HG02938 (cell line): Measurements from ENCODE around the gene SCN1A.
A peak's percentile ranks its signal among the peaks of the same experiment; 100 is the strongest.
"Not testable (repeated sequence)": the region's sequence is repeated elsewhere in the genome, so short reads cannot be mapped to it uniquely, and the experiment has no call there.

Source experiments
- ATAC-seq: cut with Tn5 transposase; IDR thresholded peaks from one replicate; pipeline ENCODE4 v1.9.1; 2021; ENCODE audit warnings: mild to moderate bottlenecking, moderate library complexity; ENCODE audit not compliant: unreplicated experiment

Gene SCN1A

DNA sequence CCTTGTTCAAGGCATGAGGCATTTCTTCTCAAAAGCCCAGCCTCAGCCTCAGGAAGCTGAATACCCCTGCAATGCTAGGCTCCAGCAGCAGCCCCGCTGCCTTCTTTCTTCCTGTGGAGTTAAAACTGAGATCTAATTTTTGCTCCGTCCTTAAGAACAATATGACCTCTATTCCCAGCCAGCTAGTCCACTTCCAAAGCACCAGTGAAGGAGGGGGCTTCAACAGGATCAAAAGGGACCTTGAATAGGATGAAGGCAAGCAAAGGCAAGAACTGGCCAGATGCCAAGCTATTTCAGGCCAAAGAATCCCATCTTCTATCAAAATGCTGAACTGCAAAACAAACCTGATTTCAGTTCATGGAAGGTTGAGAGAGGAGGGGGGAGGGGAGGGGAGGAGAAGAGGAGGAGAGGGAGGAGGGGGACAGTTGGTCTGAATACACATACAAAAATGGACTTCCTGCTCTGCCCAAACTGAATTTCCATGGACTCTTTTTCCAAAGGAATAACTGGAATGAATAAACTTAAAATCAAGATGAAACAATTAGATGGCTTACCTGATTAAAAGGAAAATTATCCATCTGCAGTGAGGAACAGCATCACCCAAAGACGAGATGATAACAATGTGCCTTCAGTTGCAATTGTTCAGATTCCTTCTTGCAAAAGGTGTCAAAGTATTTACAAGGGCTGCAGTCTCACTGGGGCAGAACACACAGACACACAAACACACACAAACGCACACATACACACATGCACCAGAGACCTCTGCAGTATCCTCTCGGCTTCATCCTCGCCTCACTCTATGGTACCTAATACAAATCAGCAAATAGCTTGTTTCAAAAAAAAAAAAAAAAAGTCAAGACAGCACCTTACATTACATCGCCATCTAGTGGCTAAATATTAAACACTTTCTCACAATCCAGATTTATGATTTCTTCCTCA is at the start of gene SCN1A:
SCN1A (minus strand) TSS at position 804 of the 939 bp plus-strand sequence. CDS start 54,399 bp downstream, outside the sequence.
- ATAC-seq, result peak; percentile 54

DNA sequence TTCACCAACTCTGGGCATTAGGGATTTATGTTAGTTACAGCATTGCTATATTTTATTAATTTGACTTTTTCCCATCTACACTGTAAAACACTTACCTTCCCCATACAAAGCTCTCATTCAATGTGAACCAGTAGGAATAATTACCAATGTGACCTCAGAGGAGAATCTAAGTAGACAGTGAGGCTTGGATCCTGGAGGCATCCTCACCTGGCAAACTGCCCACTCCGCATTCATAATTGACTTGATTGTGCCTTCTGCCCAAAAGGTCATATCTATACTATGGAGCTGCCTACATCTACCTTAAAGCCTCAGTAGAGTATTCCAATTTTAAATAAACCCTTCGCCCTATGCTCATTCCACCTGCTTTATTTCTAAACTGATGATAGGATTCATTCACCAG is 45.4 kb upstream of the SCN1A start:
- no peak for ATAC-seq

DNA sequence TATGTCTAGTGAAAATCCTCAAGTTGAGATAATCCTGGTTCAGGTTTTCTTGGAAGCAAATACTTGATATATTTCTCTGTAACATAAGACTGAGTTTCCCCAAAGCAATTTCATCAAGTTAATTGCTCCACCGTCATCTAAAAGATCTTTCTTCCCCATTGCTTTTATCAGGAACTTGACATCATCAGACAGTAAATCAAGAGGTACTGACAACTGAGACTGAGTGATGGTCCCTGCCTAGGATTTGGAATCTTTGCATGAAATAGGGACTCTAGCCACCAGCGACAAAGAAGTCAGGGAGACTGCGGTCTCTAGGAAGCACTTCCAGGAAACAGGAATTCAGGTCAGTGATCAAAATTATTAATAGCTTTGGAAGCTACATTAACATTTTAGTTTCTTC is 43.4 kb upstream of the SCN1A start:
- ATAC-seq, result no peak

DNA sequence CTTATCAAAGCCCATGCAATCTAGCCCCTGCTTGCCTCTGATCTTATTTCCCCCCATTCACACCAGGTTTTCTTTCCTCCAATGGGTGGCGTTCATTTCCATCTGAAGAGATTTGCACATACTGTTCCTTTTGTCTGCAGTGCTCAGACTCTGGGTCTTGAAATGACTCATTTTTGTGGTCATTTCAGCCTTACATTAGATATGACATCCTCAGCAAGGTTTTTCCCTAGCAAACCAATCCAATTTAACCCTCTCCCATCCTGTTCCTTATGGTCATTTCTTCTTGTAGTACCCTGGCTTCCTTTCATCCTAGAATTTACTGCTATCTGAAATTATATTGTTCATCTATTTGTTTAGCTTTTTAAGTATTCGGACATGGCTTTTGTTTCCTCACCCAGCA is 42.5 kb upstream of the SCN1A start:
- ATAC-seq, result peak; percentile 59

DNA sequence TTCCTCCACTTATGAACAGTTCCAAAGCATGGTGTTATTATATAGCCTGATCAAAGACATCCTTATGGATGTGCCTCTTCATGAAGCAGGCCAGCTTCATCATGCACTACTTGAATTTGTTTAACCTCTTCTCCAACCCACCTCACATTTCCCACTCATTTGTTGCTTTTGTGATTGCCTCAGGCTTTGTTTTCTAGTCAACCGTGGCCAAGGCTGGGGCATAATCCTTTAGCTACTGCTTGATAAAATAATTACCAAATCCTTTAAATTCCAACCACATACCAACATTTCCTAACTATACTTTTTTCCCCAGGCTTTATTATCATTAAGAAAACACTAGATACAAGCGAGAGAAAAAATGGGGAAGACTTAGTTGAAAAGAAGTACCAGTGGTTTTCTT is 39.6 kb upstream of the SCN1A start:
- ATAC-seq, result no peak

DNA sequence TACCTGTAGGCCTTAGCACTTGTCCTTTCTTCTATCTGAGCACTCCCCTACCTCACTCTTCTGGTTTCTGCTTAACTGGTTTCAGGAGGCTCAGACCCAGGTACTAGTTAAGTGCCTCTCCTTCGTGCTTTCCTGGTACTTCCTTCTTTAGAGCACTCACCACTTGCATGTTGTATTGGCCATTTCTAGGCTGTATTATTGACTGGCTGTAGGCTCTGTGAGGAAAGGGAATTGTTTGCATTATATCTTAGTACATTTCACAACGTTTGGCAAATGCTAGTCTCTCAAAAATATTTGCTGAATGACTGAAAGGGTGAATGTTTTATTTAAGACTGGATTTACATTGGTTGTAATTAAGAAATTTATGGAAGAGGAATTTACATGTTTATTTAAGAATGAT is 36.0 kb upstream of the SCN1A start:
- ATAC-seq, result no peak

DNA sequence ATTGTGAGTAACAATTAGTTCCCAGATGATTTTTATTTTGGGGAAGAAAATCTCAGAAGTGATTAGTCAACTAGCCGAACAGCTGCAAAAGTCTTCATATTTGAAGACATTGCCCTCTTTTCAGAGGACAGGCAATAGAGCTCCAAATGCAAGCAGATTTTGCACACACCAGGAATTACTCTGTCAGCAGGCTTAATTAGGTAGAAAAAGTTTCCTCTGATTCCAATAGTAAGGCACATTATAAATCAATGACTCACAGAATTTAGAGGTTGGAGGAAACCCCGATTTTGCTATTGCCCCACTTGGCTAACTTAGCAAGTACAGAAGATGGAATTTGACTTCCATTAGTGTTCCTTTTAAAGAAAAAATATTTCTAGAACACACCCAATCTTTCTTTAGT is 30.7 kb upstream of the SCN1A start:
- no peak for ATAC-seq

DNA sequence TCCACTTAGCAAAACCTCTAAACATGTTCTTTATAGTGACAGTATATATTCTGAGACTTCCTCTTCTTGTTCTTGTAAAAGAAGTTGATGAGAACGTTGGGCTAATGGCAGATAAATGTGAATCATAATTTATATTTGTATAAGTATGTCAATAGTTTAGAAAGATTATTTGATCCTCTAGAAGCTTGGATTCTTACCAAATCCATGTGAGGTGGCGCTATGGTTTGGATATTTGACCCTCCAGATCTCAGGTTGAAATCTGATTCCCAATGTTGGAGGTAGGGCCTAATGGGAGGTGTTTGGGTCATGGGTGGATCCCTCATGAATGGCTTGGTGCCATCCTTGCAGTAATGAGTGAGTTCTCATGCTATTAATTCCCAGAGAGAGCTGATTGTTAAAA is 29.8 kb upstream of the SCN1A start:
- ATAC-seq, result no peak

DNA sequence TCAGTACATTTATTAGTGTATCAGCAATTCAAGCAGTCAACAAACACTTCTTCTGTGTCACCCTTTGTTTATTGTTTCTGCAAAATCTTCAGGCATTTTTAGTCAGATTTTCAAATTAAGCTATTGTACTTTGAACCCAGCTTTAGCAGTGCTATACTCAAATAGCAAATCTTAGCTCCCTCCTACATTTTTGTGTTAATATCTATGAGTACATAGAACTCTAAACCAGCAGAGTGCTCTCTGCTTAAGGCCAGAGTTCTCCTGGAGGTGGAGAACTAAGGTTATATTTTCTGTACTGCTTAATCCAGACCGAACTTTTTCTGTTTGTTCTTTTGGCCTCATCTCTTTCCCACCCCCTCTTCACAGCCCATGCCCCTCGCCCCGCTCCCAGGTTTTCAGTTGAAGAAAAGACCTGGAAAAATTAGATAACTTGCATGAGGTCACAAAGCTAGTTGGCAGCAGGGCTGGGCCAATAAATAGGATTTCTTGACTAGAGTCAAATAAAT is 29.2 kb upstream of the SCN1A start:
- ATAC-seq, result no peak

DNA sequence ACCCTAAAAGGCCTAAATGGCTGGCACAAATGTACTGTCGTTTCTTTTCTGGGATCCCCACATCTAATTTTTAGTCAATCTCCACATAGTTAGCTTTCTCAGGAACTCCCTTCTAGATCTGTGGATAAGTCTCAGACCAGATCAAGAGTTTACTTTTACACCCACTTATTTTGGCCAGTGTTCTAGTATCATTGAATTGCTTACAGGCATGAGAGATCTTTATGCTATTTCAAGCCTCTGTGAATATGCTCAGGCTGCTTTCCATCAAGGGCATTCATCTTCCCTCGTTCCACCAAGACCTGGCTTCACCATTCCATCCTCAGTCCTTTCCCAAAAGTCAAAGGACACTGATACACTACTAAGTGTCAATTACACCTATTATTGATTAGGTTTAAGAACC is 27.8 kb upstream of the SCN1A start:
- ATAC-seq, result no peak

DNA sequence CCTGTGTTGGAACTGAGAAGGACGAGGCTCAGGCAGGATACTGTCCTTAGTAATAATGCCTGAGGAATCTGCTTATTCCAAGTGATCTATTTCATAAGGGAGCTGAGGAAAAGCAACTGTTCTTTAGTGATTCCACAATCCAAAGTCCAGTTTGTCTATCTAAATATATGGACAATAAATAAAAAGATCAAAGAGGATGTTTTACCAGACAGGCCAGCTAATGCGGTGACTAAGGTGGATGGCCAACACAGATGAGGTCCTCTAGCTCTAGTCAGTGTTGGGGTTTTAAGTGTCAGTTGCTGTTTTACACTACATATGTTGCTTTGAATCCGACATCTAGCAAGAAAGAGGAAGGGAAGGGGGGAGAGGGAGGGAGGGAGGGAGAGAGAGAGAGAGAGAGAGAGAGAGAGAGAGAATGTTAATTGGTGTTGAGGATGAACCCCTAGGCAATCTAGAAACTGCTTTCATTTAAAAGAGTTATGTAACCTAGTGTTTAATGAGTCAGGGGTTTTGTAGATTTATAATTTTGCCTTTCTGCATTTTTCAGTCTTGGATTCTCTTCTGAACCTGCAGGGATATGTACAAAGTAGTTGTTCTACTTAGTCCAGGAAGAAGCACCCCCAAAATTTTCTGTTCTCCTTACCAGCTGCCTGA is 27.0 kb upstream of the SCN1A start:
- ATAC-seq, result no peak

DNA sequence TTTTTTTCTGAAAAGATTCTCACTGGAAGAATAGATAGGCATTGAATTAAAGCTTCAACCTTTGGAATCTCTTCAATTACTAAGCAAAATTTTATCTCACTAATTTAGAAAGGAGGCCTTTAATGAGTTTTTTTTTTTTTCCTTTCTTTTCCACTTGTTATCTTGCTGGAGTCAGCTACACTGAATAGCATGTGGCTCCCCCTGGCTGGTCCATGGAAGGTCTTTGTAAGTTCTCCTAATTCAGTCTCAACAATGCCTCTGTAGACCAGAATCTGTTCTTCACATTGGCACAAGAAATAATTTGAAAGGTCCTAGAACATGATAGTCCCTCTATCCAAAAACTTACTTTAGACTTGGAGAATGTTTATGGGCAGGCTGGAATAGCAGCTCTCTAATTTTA is 24.2 kb upstream of the SCN1A start:
- ATAC-seq, result no peak

DNA sequence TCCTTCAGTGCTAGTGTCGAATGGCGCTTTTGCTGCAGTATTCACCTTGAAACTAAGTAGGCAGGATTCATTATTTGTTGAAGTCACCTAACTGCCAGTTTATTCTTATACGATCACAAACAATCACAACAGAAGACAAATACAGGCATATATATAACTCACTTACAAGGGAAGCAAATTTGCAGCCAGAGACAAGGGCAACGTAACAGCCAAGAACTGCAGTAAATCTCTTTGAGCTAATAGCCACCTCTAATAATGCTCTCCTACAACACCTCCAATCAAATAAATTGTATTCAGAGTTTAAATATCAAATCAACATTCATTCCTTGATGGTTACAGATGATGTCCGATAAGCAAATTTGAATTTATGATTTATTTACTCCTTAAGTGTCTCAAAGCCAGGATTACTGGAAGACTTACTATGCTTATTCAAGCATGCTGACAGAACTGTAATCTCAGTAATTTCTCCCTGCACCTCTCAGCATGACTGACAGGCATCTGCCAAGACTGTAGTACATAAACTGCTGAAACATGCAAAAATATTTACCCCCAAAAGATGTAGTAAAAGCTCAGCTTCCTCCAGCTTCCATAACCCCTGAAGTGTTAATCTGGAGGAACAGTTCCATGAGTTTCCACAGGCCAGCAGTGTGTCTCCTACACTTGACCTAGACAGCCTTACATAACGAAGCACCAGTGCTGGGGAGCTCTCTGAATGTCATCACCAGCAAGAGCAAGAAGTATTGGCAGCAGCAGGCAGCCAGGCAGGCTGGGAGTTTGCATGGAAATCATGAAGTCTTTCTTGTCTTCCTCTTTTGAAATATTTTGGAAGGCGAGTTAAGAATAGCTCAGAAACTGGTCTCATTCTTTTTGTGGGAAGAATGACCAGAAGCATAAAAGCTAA is 20.9 kb upstream of the SCN1A start:
- no peak for ATAC-seq

DNA sequence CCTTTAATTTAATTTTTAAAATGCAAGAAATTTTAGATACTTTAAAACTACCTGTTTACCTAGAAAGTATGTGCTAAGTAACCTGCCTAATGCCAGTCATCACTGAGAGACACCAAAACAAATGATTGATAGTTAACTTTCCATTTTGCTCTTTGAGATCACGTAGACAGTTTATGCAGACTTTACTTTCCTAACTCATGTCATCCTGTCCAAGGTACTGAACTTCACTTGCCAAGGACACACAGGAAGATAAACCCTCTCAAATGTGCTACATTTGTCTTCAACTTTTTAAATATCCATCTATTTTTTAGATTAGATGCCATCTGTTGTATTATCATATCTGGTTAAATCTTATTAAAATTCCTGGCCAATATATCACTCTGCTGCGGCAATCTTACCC is 20.1 kb upstream of the SCN1A start:
- ATAC-seq, result no peak

DNA sequence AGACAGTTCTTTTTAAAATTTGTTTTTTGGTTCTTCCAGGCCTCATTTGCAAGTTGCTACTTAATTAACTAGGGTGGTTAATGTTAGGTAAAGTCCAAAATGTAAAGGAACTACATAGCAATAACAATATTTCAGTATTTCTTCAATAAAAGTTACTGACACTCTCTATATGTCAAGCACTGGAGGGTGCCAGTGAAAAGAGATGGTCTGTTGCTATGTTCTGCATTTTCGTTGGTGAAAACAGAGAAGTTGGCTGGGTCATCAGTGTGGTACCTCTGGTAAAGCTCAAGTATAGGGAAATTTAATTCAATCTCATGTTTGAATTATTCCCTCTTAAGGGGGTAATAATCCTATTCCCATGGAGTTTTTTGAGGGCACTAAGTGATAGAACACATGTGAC is 16.3 kb upstream of the SCN1A start:
- ATAC-seq, result no peak

DNA sequence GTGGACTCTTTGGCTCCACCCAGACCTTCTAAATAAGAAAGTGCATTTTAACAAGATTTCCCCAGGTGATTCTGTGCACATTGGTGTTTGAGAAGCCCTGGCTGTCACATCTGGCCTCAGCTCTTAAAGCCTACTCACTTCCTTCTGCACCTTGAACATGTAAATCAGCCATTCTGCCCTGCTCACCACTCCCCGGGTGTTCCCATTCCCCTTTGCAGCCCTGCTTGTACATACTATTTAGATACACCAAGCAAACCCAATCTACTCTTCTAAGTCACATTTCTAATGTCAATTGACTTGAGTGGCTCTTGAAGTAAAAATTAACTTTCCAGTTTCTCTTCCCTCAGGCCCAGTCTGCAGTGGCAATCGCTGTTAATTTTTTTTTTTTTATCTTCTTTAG is 13.1 kb upstream of the SCN1A start:
- ATAC-seq, result no peak

DNA sequence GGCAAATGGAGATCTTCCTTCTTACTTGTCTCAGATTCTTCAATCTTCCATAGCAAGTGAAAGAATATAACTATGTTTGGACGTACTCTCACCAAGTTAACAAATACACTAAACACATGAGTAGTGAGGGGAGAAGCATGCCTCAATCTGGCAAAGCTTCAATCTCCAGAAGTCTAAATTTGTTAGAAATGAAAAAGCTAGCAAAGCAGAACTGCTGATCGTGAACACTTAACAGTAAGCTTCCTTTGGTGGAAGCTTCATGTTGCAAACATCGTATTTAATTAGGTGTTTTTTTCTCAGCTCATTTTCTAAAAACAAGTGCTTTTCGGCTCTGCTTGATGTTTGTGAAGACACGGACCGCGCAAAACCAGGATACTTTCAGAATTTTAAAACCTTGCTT is 12.7 kb upstream of the SCN1A start:
- ATAC-seq, result no peak

DNA sequence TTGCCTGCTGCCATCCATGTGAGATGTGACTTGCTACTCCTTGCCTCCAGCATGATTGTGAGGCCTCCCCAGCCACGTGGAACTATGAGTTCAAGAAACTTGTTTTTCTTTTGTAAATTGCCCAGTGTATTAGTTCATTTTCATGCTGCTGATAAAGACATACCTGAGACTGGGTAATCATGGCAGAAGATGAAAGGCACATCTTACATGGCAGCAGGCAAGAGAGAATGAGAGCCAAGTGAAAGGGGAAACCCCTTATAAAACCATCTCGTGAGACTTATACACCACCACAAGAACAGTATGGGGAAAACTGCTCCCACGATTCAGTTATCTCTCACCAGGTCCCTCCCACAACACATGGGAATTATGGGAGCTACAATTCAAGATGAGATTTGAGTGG is 11.7 kb upstream of the SCN1A start:
- not testable (repeated sequence) for ATAC-seq

DNA sequence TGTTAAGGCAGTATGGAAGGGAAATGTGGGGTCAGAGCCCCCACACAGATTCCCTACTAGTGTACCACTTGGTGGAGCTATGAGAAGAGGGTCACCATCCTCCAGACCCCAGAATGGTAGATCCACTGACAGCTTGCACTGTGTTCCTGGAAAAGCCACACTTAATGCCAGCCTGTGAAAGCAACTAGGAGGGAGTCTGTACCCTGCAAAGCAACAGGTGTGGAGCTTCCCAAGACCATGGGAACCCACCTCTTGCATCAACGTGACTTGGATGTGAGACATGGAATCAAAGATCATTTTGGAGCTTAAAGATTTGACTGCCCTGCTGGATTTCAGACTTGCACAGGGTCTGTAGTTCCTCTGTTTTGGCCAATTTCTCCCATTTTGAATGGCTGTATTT is 10.8 kb upstream of the SCN1A start:
- ATAC-seq, result no peak

DNA sequence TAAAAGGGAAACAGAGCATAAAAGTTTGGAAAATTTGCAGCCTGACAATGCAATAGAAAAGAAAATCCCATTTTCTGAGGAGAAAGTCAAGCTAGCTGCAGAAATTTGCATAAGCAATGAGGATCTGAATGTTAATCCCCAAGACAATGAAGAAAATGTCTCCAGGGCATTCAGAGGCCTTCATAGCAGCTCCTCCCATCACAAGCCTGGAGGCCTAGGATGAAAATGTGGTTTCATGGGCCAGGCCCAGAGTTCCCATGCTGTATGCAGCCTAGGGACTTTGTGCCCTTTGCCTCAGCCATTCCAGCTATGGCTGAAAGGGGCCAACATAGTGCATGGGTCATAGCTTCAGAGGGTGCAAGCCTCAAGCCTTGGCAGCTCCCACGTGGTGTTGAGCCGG is 10.3 kb upstream of the SCN1A start:
- no peak for ATAC-seq

DNA sequence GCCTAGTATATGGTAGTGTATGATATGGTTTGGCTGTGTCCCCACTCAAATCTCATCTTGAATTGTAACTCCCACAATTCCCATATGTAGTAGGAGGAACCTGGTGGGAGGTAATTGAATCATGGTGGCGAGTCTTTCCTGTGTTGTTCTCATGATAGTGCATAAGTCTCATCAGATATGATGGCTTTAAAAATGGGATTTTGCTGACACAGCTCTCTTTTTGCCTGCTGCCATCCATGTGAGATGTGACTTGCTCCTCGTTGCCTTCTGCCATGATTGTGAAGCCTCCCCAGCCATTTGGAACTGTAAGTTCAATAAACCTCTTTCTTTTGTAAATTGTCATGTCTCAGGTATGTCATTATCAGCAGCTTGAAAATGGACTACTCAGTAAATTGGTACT is 9.5 kb upstream of the SCN1A start:
- ATAC-seq, result no peak
